ENCODE measurements around the gene AJAP1.

The AJAP1 gene

GRCh38 chr1:4726620-4727341 is 72.4 kb downstream of the AJAP1 start:
- Histone ChIP-seq H3K4me1 (ENCODE audit: low read length) (no peaks in the 10 kb centered on the region), H3K27ac (ENCODE audit: low read length) (no peak overlapping the region), H3F3A (ENCODE audit: insufficient read depth, low read length) (no peaks in the 10 kb centered on the region), H3K36me3 (replicated peaks; ENCODE audit: insufficient read depth, low read length) (no peaks in the 10 kb centered on the region), H3K9me3 (replicated peaks; ENCODE audit: insufficient read depth, low read length) (no peaks in the 10 kb centered on the region), H3K4me2 (ENCODE audit: low read depth, low read length) (no peak overlapping the region), H3K4me3 (ENCODE audit: low read length) (no peak overlapping the region), H3K79me2 (ENCODE audit: low read length) (no peaks in the 10 kb centered on the region), H3K27me3 (replicated peaks; ENCODE audit: insufficient read depth, low read length) (peaks cover 63% of the 10 kb centered on the region), H3K9ac (ENCODE audit: low read length) (no peak overlapping the region), H2AFZ (ENCODE audit: low read length) (no peak overlapping the region), H3K9me2 (replicated peaks; ENCODE audit: insufficient read depth, low read length) (no peaks in the 10 kb centered on the region), H4K20me1 (ENCODE audit: insufficient read depth, low read length) (no peaks in the 10 kb centered on the region)
- DNase-seq = no peak
- no peak for TF ChIP-seq EZH2 (optimal IDR thresholded peaks at IDR 0.05; ENCODE audit: low read depth, low read length)
- TF ChIP-seq CTCF (IDR thresholded peaks at IDR 0.05; ENCODE audit: low read length) = no peak
- TF ChIP-seq EZH2phosphoT487 (IDR thresholded peaks at IDR 0.05; ENCODE audit: low read length) = no peak

DNA sequence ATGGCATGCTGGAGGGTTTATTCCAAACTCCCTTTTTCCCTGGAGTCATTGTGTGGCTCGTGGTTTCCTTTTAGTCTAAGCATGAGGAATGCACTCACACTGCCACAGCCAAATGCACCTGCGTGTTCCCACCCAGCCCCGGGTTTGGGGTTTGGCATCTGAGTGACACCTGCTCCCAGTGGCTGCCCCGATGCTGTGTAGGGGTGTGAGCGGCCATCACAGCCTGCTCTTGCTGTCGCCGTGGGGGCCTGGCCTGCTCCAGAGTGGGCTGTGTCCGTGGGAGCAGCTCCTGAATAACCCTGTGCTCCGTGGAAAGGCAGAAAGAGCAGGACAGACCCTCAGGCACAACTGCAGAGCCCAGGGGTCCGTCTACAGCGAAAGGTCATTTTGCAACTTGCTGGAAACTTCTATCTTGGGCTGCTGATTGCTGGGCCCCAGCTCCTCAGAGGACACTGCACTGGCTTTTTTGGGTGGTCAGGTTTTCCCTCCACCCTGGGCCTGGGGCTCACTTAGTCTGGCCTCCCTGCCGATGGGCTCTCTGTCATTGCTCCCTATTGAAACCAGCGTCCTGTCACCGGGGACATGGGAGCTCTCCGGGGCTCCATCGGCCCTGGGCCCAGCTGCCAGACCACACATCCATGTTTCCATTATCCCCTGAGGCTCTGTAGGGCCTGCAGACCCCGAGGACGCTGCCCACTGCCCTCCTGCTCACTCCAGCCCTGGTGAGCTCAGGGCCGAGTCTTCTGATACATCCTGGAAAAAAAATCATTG is 74.1 kb downstream of the AJAP1 start:
- Histone ChIP-seq H3K4me2 (ENCODE audit: low read depth, low read length) (no peak overlapping the region), H3K36me3 (replicated peaks; ENCODE audit: insufficient read depth, low read length) (no peaks in the 10 kb centered on the region), H3F3A (ENCODE audit: insufficient read depth, low read length) (no peaks in the 10 kb centered on the region), H3K4me3 (ENCODE audit: low read length) (no peak overlapping the region), H3K27me3 (replicated peaks; ENCODE audit: insufficient read depth, low read length) (peaks cover 64% of the 10 kb centered on the region), H2AFZ (ENCODE audit: low read length) (no peak overlapping the region), H4K20me1 (ENCODE audit: insufficient read depth, low read length) (no peaks in the 10 kb centered on the region), H3K9me2 (replicated peaks; ENCODE audit: insufficient read depth, low read length) (no peaks in the 10 kb centered on the region), H3K79me2 (ENCODE audit: low read length) (no peaks in the 10 kb centered on the region), H3K9me3 (replicated peaks; ENCODE audit: insufficient read depth, low read length) (no peaks in the 10 kb centered on the region), H3K27ac (ENCODE audit: low read length) (no peak overlapping the region), H3K9ac (ENCODE audit: low read length) (no peak overlapping the region), H3K4me1 (ENCODE audit: low read length) (no peaks in the 10 kb centered on the region)
- TF ChIP-seq CTCF (IDR thresholded peaks at IDR 0.05; ENCODE audit: low read length) = no peak
- TF ChIP-seq EZH2phosphoT487 (IDR thresholded peaks at IDR 0.05; ENCODE audit: low read length) = no peak
- no peak for TF ChIP-seq EZH2 (optimal IDR thresholded peaks at IDR 0.05; ENCODE audit: low read depth, low read length)
- no peak for DNase-seq

- no peaks in the 10 kb centered on the region for H4K20me1 ChIP-seq (ENCODE audit: insufficient read depth, low read length)
- no peak overlapping the region for H3K27ac ChIP-seq (ENCODE audit: low read length)
- no peaks in the 10 kb centered on the region for H3K36me3 ChIP-seq (replicated peaks; ENCODE audit: insufficient read depth, low read length)
- no peaks in the 10 kb centered on the region for H3K4me1 ChIP-seq (ENCODE audit: low read length)
- no peak overlapping the region for H3K4me3 ChIP-seq (ENCODE audit: low read length)
- peaks cover 64% of the 10 kb centered on the region for H3K27me3 ChIP-seq (replicated peaks; ENCODE audit: insufficient read depth, low read length)
- H3K4me2 ChIP-seq (ENCODE audit: low read depth, low read length) = no peak overlapping the region
- H3K9me3 ChIP-seq (replicated peaks; ENCODE audit: insufficient read depth, low read length) = no peaks in the 10 kb centered on the region
- H3F3A ChIP-seq (ENCODE audit: insufficient read depth, low read length) = no peaks in the 10 kb centered on the region
- no peaks in the 10 kb centered on the region for H3K9me2 ChIP-seq (replicated peaks; ENCODE audit: insufficient read depth, low read length)
- TF ChIP-seq EZH2 (optimal IDR thresholded peaks at IDR 0.05; ENCODE audit: low read depth, low read length) = no peak
- no peak for TF ChIP-seq EZH2phosphoT487 (IDR thresholded peaks at IDR 0.05; ENCODE audit: low read length)
- no peak for TF ChIP-seq CTCF (IDR thresholded peaks at IDR 0.05; ENCODE audit: low read length)
- DNase-seq = no peak
- no peak overlapping the region for H3K9ac ChIP-seq (ENCODE audit: low read length)
- H3K79me2 ChIP-seq (ENCODE audit: low read length) = no peaks in the 10 kb centered on the region
- no peak overlapping the region for H2AFZ ChIP-seq (ENCODE audit: low read length)
Measured at GRCh38 chr1:4729090-4729471, 74.7 kb downstream of the AJAP1 start.

Measured in MM.1S (cell line).